H1 (cell line): ENCODE measurements around the gene COMMD1. TPM values are rescaled to one million over a fixed set of nuclear protein-coding genes. Genes with fewer than 3 reads are reported as not detected.

Source experiments
- CTCF ChIA-PET: fragments of 300-600 bp; sonication (Branson Sonifier 250); formaldehyde crosslinking; loops from one replicate; lab custom pipeline; 2021; ENCODE audit not compliant: partially characterized antibody; lab: Charles Lee
- POLR2A ChIA-PET: fragments of 300-600 bp; sonication (Branson Sonifier 250); formaldehyde crosslinking; loops from one replicate; lab custom pipeline; 2021; ENCODE audit warnings: inconsistent platforms; ENCODE audit not compliant: partially characterized antibody; lab: Charles Lee
- DNase-seq, 2 experiments: peaks; one replicate each; pipeline versions ENCODE4 v3.0.0 to v3.0.0-alpha.2; 2010 to 2022; ENCODE audit warnings: low spot score in 2 of 2, low read depth in 1 of 2, mixed read lengths in 1 of 2
- FAIRE-seq: peaks from 2 replicates; lab custom pipeline; 2011; peaks lifted over from hg19 to GRCh38; lab: Jason Lieb, UNC
- H2AFZ ChIP-seq: 2 replicates; pipeline ENCODE4 v1.8.1; 2012; ENCODE audit warnings: low read length, inconsistent platforms
- H2AK5ac ChIP-seq: 2 replicates; pipeline ENCODE4 v1.6.1; 2013; ENCODE audit warnings: low read depth, low read length
- H2BK120ac ChIP-seq: replicated peaks from 2 replicates; pipeline ENCODE3; 2013; ENCODE audit warnings: low read depth, low read length, inconsistent platforms
- H2BK12ac ChIP-seq: 2 replicates; pipeline ENCODE4 v1.6.1; 2013; ENCODE audit warnings: low read depth, low read length
- H2BK15ac ChIP-seq: 2 replicates; pipeline ENCODE4 v1.6.1; 2013; ENCODE audit warnings: low read length
- H2BK20ac ChIP-seq: 2 replicates; pipeline ENCODE4 v1.6.1; 2013; ENCODE audit warnings: low read length
- H2BK5ac ChIP-seq: 2 replicates; pipeline ENCODE4 v1.6.1; 2013; ENCODE audit warnings: low read depth, low read length
- H3K14ac ChIP-seq: 2 replicates; pipeline ENCODE4 v1.6.1; 2013; ENCODE audit warnings: inconsistent platforms; ENCODE audit not compliant: insufficient read length
- H3K18ac ChIP-seq: 2 replicates; pipeline ENCODE4 v1.6.1; 2013; ENCODE audit warnings: low read length; ENCODE audit errors: extremely low read depth
- H3K23ac ChIP-seq: 2 replicates; pipeline ENCODE4 v1.6.1; 2013; ENCODE audit warnings: inconsistent platforms; ENCODE audit not compliant: insufficient read length
- H3K23me2 ChIP-seq: 2 replicates; pipeline ENCODE4 v1.6.1; 2013; ENCODE audit warnings: low read depth, low read length
- H3K27ac ChIP-seq: 2 replicates; pipeline ENCODE4 v1.6.1; 2011; ENCODE audit warnings: low read depth, low read length, inconsistent platforms
- H3K27me3 ChIP-seq, 4 experiments: replicated peaks in 1 of 4; 1 replicate in 1 of 4; 2 replicates in 3 of 4; pipeline versions ENCODE4 v1.6.1 to v1.8.1; 2011 to 2013; ENCODE audit warnings: low read length in 3 of 4, mild to moderate bottlenecking in 3 of 4, inconsistent platforms in 2 of 4, mixed read lengths in 2 of 4, moderate library complexity in 1 of 4; ENCODE audit not compliant: control insufficient read depth in 3 of 4, insufficient read depth in 3 of 4; ENCODE audit errors: extremely low read depth in 1 of 4
- H3K36me3 ChIP-seq, 4 experiments: 2 replicates each; pipeline versions ENCODE4 v1.6.1 to v1.8.1; 2011 to 2013; ENCODE audit warnings: mild to moderate bottlenecking in 4 of 4, low read length in 3 of 4, moderate library complexity in 2 of 4, control low read depth in 1 of 4, inconsistent platforms in 1 of 4; ENCODE audit not compliant: insufficient read depth in 4 of 4, control insufficient read depth in 2 of 4
- H3K4ac ChIP-seq: replicated peaks from 2 replicates; pipeline ENCODE3; 2013; ENCODE audit warnings: low read length, low read depth, mixed read lengths, inconsistent platforms; ENCODE audit not compliant: insufficient read length
- H3K4me1 ChIP-seq, 4 experiments: replicated peaks in 1 of 4; 1 replicate in 1 of 4; 2 replicates in 3 of 4; pipeline versions ENCODE4 v1.6.1 to v1.8.1; 2011 to 2013; ENCODE audit warnings: low read length in 3 of 4, inconsistent platforms in 2 of 4, mixed read lengths in 1 of 4; ENCODE audit not compliant: insufficient read depth in 4 of 4, control insufficient read depth in 3 of 4
- H3K4me2 ChIP-seq, 2 experiments: 2 replicates each; pipeline versions ENCODE4 v1.6.1 to v1.8.1; 2011 to 2013; ENCODE audit warnings: low read depth in 2 of 2, low read length in 2 of 2, control low read depth in 1 of 2, inconsistent platforms in 1 of 2, mild to moderate bottlenecking in 1 of 2; ENCODE audit not compliant: insufficient read depth in 1 of 2
- H3K4me3 ChIP-seq, 4 experiments: fragments of 200-600, 300-600 bp in 1 of 4; sonication (generic), shearing (Covaris generic), sonication (Bioruptor Twin) in 1 of 4; 2 replicates each; pipeline versions ENCODE4 v1.5.1 to v1.8.1; 2011 to 2016; ENCODE audit warnings: low read length in 4 of 4, low read depth in 3 of 4, control low read depth in 2 of 4, inconsistent platforms in 2 of 4, mild to moderate bottlenecking in 2 of 4, mixed read lengths in 1 of 4, moderate library complexity in 1 of 4; ENCODE audit not compliant: insufficient read depth in 2 of 4; ENCODE audit errors: extremely low read depth in 1 of 4
- H3K56ac ChIP-seq: replicated peaks from 2 replicates; pipeline ENCODE3; 2013; ENCODE audit warnings: low read depth, mild to moderate bottlenecking, mixed read lengths, low read length, inconsistent platforms; ENCODE audit not compliant: insufficient read length
- H3K79me1 ChIP-seq: 2 replicates; pipeline ENCODE4 v1.6.1; 2013; ENCODE audit warnings: low read depth, low read length, control low read depth
- H3K79me2 ChIP-seq, 2 experiments: 2 replicates each; pipeline versions ENCODE4 v1.6.1 to v1.8.1; 2012 to 2013; ENCODE audit warnings: low read length in 2 of 2, mild to moderate bottlenecking in 2 of 2, inconsistent platforms in 1 of 2; ENCODE audit not compliant: insufficient read depth in 2 of 2, control insufficient read depth in 1 of 2
- H3K9ac ChIP-seq, 4 experiments: replicated peaks in 1 of 4; 1 replicate in 1 of 4; 2 replicates in 3 of 4; pipeline versions ENCODE4 v1.6.1 to v1.8.1; 2011 to 2013; ENCODE audit warnings: low read depth in 3 of 4, low read length in 3 of 4, control low read depth in 2 of 4, mild to moderate bottlenecking in 2 of 4, moderate library complexity in 2 of 4, inconsistent platforms in 1 of 4; ENCODE audit errors: extremely low read depth in 1 of 4
- H3K9me3 ChIP-seq, 2 experiments: 2 replicates each; pipeline versions ENCODE4 v1.6.1 to v1.8.1; 2012 to 2013; ENCODE audit warnings: mild to moderate bottlenecking in 2 of 2, moderate library complexity in 2 of 2, control low read depth in 1 of 2, inconsistent platforms in 1 of 2, low read depth in 1 of 2, low read length in 1 of 2, mixed read lengths in 1 of 2; ENCODE audit not compliant: insufficient read depth in 2 of 2
- H4K20me1 ChIP-seq, 2 experiments: replicated peaks in 1 of 2; 2 replicates each; pipeline versions ENCODE3 to v1.8.1; 2011 to 2013; ENCODE audit warnings: inconsistent platforms in 2 of 2, low read length in 2 of 2, mild to moderate bottlenecking in 1 of 2; ENCODE audit not compliant: insufficient read depth in 2 of 2, control insufficient read depth in 1 of 2
- H4K5ac ChIP-seq: 2 replicates; pipeline ENCODE4 v1.6.1; 2013; ENCODE audit warnings: low read length, low read depth, mixed read lengths, inconsistent platforms; ENCODE audit not compliant: insufficient read length
- H4K8ac ChIP-seq: 2 replicates; pipeline ENCODE4 v1.8.0; 2013; ENCODE audit warnings: mild to moderate bottlenecking, moderate library complexity, low read length, inconsistent platforms; ENCODE audit not compliant: insufficient read depth; ENCODE audit errors: extremely low read depth
- H4K91ac ChIP-seq: replicated peaks from 2 replicates; pipeline ENCODE3; 2013; ENCODE audit warnings: low read length, mixed read lengths, inconsistent platforms; ENCODE audit not compliant: insufficient read length
- BACH1 ChIP-seq: IDR thresholded peaks from 2 replicates; pipeline ENCODE4 v1.6.1; 2012; ENCODE audit warnings: low read length, improper control_type of control experiment
- BCL11A ChIP-seq, 2 experiments: IDR thresholded peaks; one replicate each; pipeline ENCODE4 v1.6.1; 2011; ENCODE audit warnings: low read depth in 2 of 2, low read length in 2 of 2, mild to moderate bottlenecking in 2 of 2
- CHD1 ChIP-seq: IDR thresholded peaks from 2 replicates; pipeline ENCODE4 v1.6.1; 2012; ENCODE audit warnings: low read depth, low read length, improper control_type of control experiment
- EGR1 ChIP-seq: IDR thresholded peaks from 2 replicates; pipeline ENCODE4 v1.6.1; 2011; ENCODE audit warnings: low read depth, low read length, borderline replicate concordance
- HDAC2 ChIP-seq, 2 experiments: fragments of 300-600 bp in 1 of 2; sonication (generic) in 1 of 2; IDR thresholded peaks; 2 replicates each; pipeline ENCODE4 v1.6.1; 2011 to 2012; ENCODE audit warnings: low read depth in 2 of 2, low read length in 2 of 2, mild to moderate bottlenecking in 2 of 2, moderate library complexity in 2 of 2, borderline replicate concordance in 1 of 2, inconsistent platforms in 1 of 2
- HDAC6 ChIP-seq: IDR thresholded peaks from one replicate; pipeline ENCODE4 v1.7.1; 2012; ENCODE audit warnings: low read depth, mild to moderate bottlenecking, inconsistent platforms, low read length, moderate library complexity
- KDM5A ChIP-seq: fragments of 200-600 bp; IDR thresholded peaks from 2 replicates; pipeline ENCODE4 v1.7.1; 2012; ENCODE audit warnings: mild to moderate bottlenecking, low read length, inconsistent platforms, mixed read lengths
- RAD21 ChIP-seq, 2 experiments: IDR thresholded peaks in 1 of 2; conservative IDR thresholded peaks in 1 of 2; 2 replicates each; pipeline ENCODE4 v1.6.1; 2011; ENCODE audit warnings: low read depth in 2 of 2, low read length in 2 of 2, improper control_type of control experiment in 1 of 2, inconsistent platforms in 1 of 2, mild to moderate bottlenecking in 1 of 2, moderate library complexity in 1 of 2
- SIX5 ChIP-seq: IDR thresholded peaks from 2 replicates; pipeline ENCODE4 v1.6.1; 2011; ENCODE audit warnings: mild to moderate bottlenecking, low read depth, low read length
- SP4 ChIP-seq: IDR thresholded peaks from 2 replicates; pipeline ENCODE4 v1.6.1; 2012; ENCODE audit warnings: low read length, inconsistent platforms
- SRF ChIP-seq: IDR thresholded peaks from 2 replicates; pipeline ENCODE4 v1.6.1; 2011; ENCODE audit warnings: mild to moderate bottlenecking, low read depth, low read length, moderate library complexity
- SUZ12 ChIP-seq: fragments of 200-600 bp; sonication (generic); IDR thresholded peaks from 2 replicates; pipeline ENCODE4 v1.6.1; 2012; ENCODE audit warnings: mild to moderate bottlenecking, inconsistent platforms, low read length, moderate library complexity, mixed read lengths
- TCF12 ChIP-seq: IDR thresholded peaks from 2 replicates; pipeline ENCODE4 v1.6.1; 2011; ENCODE audit warnings: low read depth, mild to moderate bottlenecking, low read length
- YY1 ChIP-seq: IDR thresholded peaks from 2 replicates; pipeline ENCODE4 v1.6.1; 2011; ENCODE audit warnings: low read depth, mild to moderate bottlenecking, low read length
- WGBS, 2 experiments: shearing (Covaris generic) in 1 of 2; methylation state at CpG; one replicate each; pipeline versions ENCODE4 v1.1.6 to v1.1.7; 2013 to 2015; ENCODE audit warnings: low lambda C conversion rate in 2 of 2, mixed read lengths in 2 of 2, inconsistent platforms in 1 of 2, low coverage in 1 of 2, missing lambda C conversion rate in 1 of 2; ENCODE audit not compliant: insufficient replicate concordance in 2 of 2, insufficient coverage in 1 of 2, insufficient read length in 1 of 2; ENCODE audit errors: extremely low coverage in 1 of 2, missing lambda C conversion rate in 1 of 2; 5-methylcytosine and 5-hydroxymethylcytosine counted together
- polyA plus RNA-seq, 7 experiments: library from polyadenylated mRNA; depleted of rRNA in 3 of 7; stranded (reverse) in 5 of 7; unstranded in 2 of 7; fragments of >200 nt in 5 of 7; fragments of 200-250 nt in 2 of 7; gene quantifications; 1 replicate in 5 of 7; 2 replicates in 1 of 7; 4 replicates in 1 of 7; pipeline versions ENCODE4 v1.2.1 to v1.2.3, GENCODE V29; 2011 to 2013; ENCODE audit warnings: missing spikeins in 2 of 7, mixed read lengths in 2 of 7
- total RNA-seq: library from RNA; stranded (reverse); fragmentation: NEBNext Ultra II Directional; extraction: Animal tissue kit (Norgen Biotek cat#: 25700); gene quantifications from 2 replicates; pipeline ENCODE4 v1.2.1, GENCODE V29; 2021
- TF ChIP-seq, protein P1 (sequence below): IDR thresholded peaks from 2 replicates; pipeline ENCODE4 v1.6.1; 2012; ENCODE audit warnings: inconsistent platforms

The COMMD1 gene
- total and polyA plus RNA-seq, 2 of the 8 experiments (the other 6 are each of a cell fraction or from before 2014, with no cell fraction given): 23.5 to 28.3 TPM

DNA sequence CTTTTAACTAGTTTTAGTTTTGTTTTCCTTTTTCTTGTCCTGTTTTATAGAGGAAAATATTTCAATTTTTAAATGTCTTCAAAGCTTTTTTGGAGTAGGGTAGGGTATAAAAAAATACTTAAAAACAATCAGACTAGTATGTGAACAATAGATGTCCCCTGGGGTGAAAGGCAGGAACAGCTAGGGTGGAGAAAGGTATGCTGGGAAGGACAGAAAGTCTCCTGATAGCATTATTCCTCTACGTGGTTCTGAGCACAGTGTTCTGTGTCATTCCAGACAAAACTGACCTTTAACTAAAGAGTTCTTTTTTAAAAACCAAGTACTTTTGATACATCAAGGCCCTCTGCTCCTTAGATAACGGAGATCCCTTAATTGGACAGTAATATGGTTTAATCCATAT, 258.4 kb downstream of the COMMD1 start:
- Histone ChIP-seq H2BK12ac (no peak overlapping the region), H2BK120ac (no peak overlapping the region), H3K27ac (no peak overlapping the region), H3K79me1 (no peaks in the 10 kb centered on the region), H3K4ac (no peak overlapping the region), H3K18ac (no peak overlapping the region), H3K23me2 (no peaks in the 10 kb centered on the region), H4K20me1 (no peaks in the 10 kb centered on the region), H4K91ac (no peak overlapping the region), H2BK20ac (no peak overlapping the region), H3K14ac (no peak overlapping the region), H3K4me2 (no peak overlapping the region), H2AFZ (no peak overlapping the region), H3K4me3 (no peak overlapping the region), H3K79me2 (no peaks in the 10 kb centered on the region), H3K9ac (no peak overlapping the region), H3K56ac (no peak overlapping the region), H3K36me3 (no peaks in the 10 kb centered on the region), H2BK5ac (no peak overlapping the region), H3K9me3 (no peaks in the 10 kb centered on the region), H2AK5ac (no peak overlapping the region), H3K4me1 (peaks cover 0 to 2% (median 0%) of the 10 kb centered on the region in 4 experiments; a peak in 3 of 7 replicates), H3K23ac (no peak overlapping the region), H4K5ac (no peak overlapping the region), H4K8ac (no peak overlapping the region), H3K27me3 (no peaks in the 10 kb centered on the region), H2BK15ac (no peak overlapping the region)
- WGBS, 2 experiments: 79% methylated on average over 2 of the region's 2 CpGs; no CpG with 5 or more reads in 1 of the 2 experiments
- POLR2A ChIA-PET: interaction anchor here (1.4 kb wide), 1 partner anchor 15 kb away, joined by 3 read pairs; no protein-coding TSS in a partner anchor
- no peak for DNase-seq
- FAIRE-seq: no peak
- CTCF ChIA-PET: interaction anchor here (0.9 to 1.8 kb wide), 2 partner anchors 134 to 170 kb away, joined by 4 to 8 read pairs; no protein-coding TSS in a partner anchor
- TF ChIP-seq TCF12 (no peak), BCL11A (IDR thresholded peaks at IDR 0.05; ENCODE audit: low read depth in 2 of 2, low read length in 2 of 2) (no peak), HDAC6 (no peak), RAD21 (IDR thresholded peaks at IDR 0.05 in 1 of 2, conservative IDR thresholded peaks at IDR 0.05 in 1 of 2; ENCODE audit: low read depth in 2 of 2, low read length in 2 of 2) (no peak), SRF (no peak), CHD1 (no peak), EGR1 (no peak), YY1 (no peak), SUZ12 (no peak), BACH1 (no peak), HDAC2 (IDR thresholded peaks at IDR 0.05; ENCODE audit: borderline replicate concordance in 1 of 2, low read depth in 2 of 2, low read length in 2 of 2) (no peak), KDM5A (no peak), SP4 (no peak), SIX5 (no peak)
- TF ChIP-seq, protein P1, sequence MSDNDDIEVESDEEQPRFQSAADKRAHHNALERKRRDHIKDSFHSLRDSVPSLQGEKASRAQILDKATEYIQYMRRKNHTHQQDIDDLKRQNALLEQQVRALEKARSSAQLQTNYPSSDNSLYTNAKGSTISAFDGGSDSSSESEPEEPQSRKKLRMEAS: no peak
